Small intestine (tissue), 7 donors: Measurements from ENCODE around the gene TEP1. TPM values are rescaled to one million over a fixed set of nuclear protein-coding genes. Genes with fewer than 3 reads are reported as not detected.
"Not testable (repeated sequence)": the region's sequence is repeated elsewhere in the genome, so short reads cannot be mapped to it uniquely, and the experiment has no call there.

ENCODE experiments used
- DNase-seq, 2 donors: peaks; one replicate each; pipeline versions ENCODE4 v3.0.0 to v3.0.0-alpha.2; 2013
- FAIRE-seq: peaks from 2 replicates; lab custom pipeline; 2012; peaks lifted over from hg19 to GRCh38; lab: Jason Lieb, UNC
- H3K27ac ChIP-seq, 3 donors: one replicate each; pipeline ENCODE4 v1.5.1; 2013; ENCODE audit warnings: low read length in 2 of 3, mild to moderate bottlenecking in 2 of 3, control low read depth in 1 of 3, inconsistent platforms in 1 of 3, low read depth in 1 of 3, moderate library complexity in 1 of 3
- H3K27me3 ChIP-seq, 3 donors: one replicate each; pipeline ENCODE4 v1.6.1; 2013; ENCODE audit warnings: low read length in 3 of 3, inconsistent platforms in 1 of 3; ENCODE audit not compliant: control insufficient read depth in 3 of 3, insufficient read depth in 3 of 3
- H3K36me3 ChIP-seq, 3 donors: one replicate each; pipeline ENCODE4 v1.6.1; 2013; ENCODE audit warnings: low read length in 3 of 3, inconsistent platforms in 1 of 3, low read depth in 1 of 3, mild to moderate bottlenecking in 1 of 3, moderate library complexity in 1 of 3; ENCODE audit not compliant: control insufficient read depth in 3 of 3, insufficient read depth in 2 of 3
- H3K4me1 ChIP-seq, 3 donors: one replicate each; pipeline ENCODE4 v1.6.1; 2013; ENCODE audit warnings: low read length in 2 of 3, inconsistent platforms in 1 of 3, low read depth in 1 of 3, mild to moderate bottlenecking in 1 of 3, moderate library complexity in 1 of 3; ENCODE audit not compliant: control insufficient read depth in 3 of 3, insufficient read depth in 2 of 3
- H3K4me3 ChIP-seq, 3 donors: one replicate each; pipeline ENCODE4 v1.5.1; 2013; ENCODE audit warnings: low read length in 3 of 3, control low read depth in 1 of 3, inconsistent platforms in 1 of 3, low read depth in 1 of 3, mild to moderate bottlenecking in 1 of 3, moderate library complexity in 1 of 3
- H3K9me3 ChIP-seq, 2 donors: one replicate each; pipeline ENCODE4 v1.6.1; 2013; ENCODE audit warnings: low read depth in 1 of 2, low read length in 1 of 2; ENCODE audit not compliant: control insufficient read depth in 2 of 2, insufficient read depth in 1 of 2
- WGBS, 3 donors: extraction: QIAGEN DNeasy Blood & Tissue Kit; methylation state at CpG; one replicate each; pipeline ENCODE4 v1.1.7; 2013; 5-methylcytosine and 5-hydroxymethylcytosine counted together
- polyA plus RNA-seq, 4 donors: library from polyadenylated mRNA; stranded (reverse) in 3 of 4; unstranded in 1 of 4; fragments of 200-250 nt in 3 of 4; fragments of 120-200 nt in 1 of 4; gene quantifications; one replicate each; pipeline versions ENCODE4 v1.2.1 to v1.2.3, GENCODE V29; 2013
- donor health status: healthy with polysubstance abuse.
- donor health status: control.
- donor health status: control.
- donor health status: Bipolar disorder and iron deficiency.
- donor health status: healthy.

Gene TEP1
- polyA plus RNA-seq, 4 donors: 32.9 to 87.4 (median 66.0) TPM

GRCh38 chr14:20343092-20343861 lies 70.0 kb downstream of the TEP1 start, which contains the start of gene PARP2:
PARP2 (plus strand) TSS chr14:20343635; CDS start chr14:20343642, 7 bp downstream.
- FAIRE-seq: no peak
- no peaks in the 10 kb centered on the region for H3K27me3 ChIP-seq
- H3K4me1 ChIP-seq: peaks cover 0 to 2% (median 0%) of the 10 kb centered on the region in 3 donors
- peak; percentile 99 to 100 for DNase-seq
- H3K9me3 ChIP-seq: peaks cover 0 to 3% of the 10 kb centered on the region in 2 donors
- H3K36me3 ChIP-seq: peaks cover 0 to 11% (median 5%) of the 10 kb centered on the region in 3 donors
- 0 to 1% (median 0%) methylated on average over 47 to 50 of the region's 50 CpGs for WGBS, 3 donors
- H3K4me3 ChIP-seq: peak within 1 kb of the TSS; percentile 71 to 85 (median 78)
- peak within 1 kb of the TSS; percentile 86 to 97 (median 96) for H3K27ac ChIP-seq

- no peaks in the 10 kb centered on the region for H3K27me3 ChIP-seq
- FAIRE-seq (no peak), DNase-seq (no peak)
- peaks cover 0 to 2% (median 0%) of the 10 kb centered on the region in 3 donors for H3K4me1 ChIP-seq
- peaks cover 0 to 3% (median 0%) of the 10 kb centered on the region in 3 donors for H3K36me3 ChIP-seq
- no peak overlapping the region for H3K27ac ChIP-seq
- H3K9me3 ChIP-seq: peaks cover 0 to 3% of the 10 kb centered on the region in 2 donors
- no peak overlapping the region for H3K4me3 ChIP-seq
- 46 to 71% (median 59%) methylated on average over 2 of the region's 2 CpGs for WGBS, 3 donors
These were observed 71.7 kb downstream of the TEP1 start for GRCh38 chr14:20341646-20342045.

- not testable (repeated sequence) for H3K27me3 ChIP-seq, H3K4me1 ChIP-seq, DNase-seq, H3K4me3 ChIP-seq, H3K27ac ChIP-seq, H3K36me3 ChIP-seq, H3K9me3 ChIP-seq, FAIRE-seq
- WGBS, 3 donors: 92 to 96% (median 94%) methylated on average over 4 of the region's 4 CpGs
These were observed 72.3 kb downstream of the TEP1 start for GRCh38 chr14:20341032-20341431.

GRCh38 chr14:20334017-20334416 lies 79.3 kb downstream of the TEP1 start:
- Histone ChIP-seq H3K27me3 (no peaks in the 10 kb centered on the region), H3K36me3 (no peaks in the 10 kb centered on the region), H3K27ac (no peak overlapping the region), H3K4me1 (peaks cover 0 to 3% (median 0%) of the 10 kb centered on the region in 3 donors), H3K4me3 (no peak overlapping the region), H3K9me3 (no peaks in the 10 kb centered on the region)
- WGBS, 3 donors: 48 to 69% (median 65%) methylated on average over 7 of the region's 7 CpGs
- no peak for DNase-seq
- FAIRE-seq: no peak

GRCh38 chr14:20333494-20333841 lies 79.8 kb downstream of the TEP1 start:
- no peak for FAIRE-seq
- 3 to 7% (median 6%) methylated on average over 3 of the region's 3 CpGs for WGBS, 3 donors

GRCh38 chr14:20332788-20333493 lies 80.4 kb downstream of the TEP1 start, which contains the start of gene CCNB1IP1:
CCNB1IP1 (minus strand) TSS chr14:20333279; CDS start chr14:20316523, 16,756 bp downstream.
- Histone ChIP-seq H3K4me1 (peaks cover 0 to 3% (median 0%) of the 10 kb centered on the region in 3 donors), H3K4me3 (peak within 1 kb of the TSS; percentile 50 to 84 (median 68)), H3K27ac (peak within 1 kb of the TSS; percentile 49 to 95 (median 88)), H3K27me3 (no peaks in the 10 kb centered on the region), H3K9me3 (no peaks in the 10 kb centered on the region), H3K36me3 (no peaks in the 10 kb centered on the region)
- WGBS, 3 donors: 0 to 1% (median 0%) methylated on average over 19 of the region's 19 CpGs
- FAIRE-seq (peak; percentile 78), DNase-seq (peak; percentile 88)

More at GRCh38 chr14:20333494-20333841, 79.8 kb downstream of the TEP1 start:
- Histone ChIP-seq H3K36me3 (no peaks in the 10 kb centered on the region), H3K27ac (peak overlapping the region in 2 of 3 donors; percentile 88 to 95), H3K4me3 (peak overlapping the region in 1 of 3 donors; percentile 68), H3K9me3 (no peaks in the 10 kb centered on the region), H3K4me1 (peaks cover 0 to 3% (median 0%) of the 10 kb centered on the region in 3 donors), H3K27me3 (no peaks in the 10 kb centered on the region)
- DNase-seq: no peak

- Histone ChIP-seq H3K4me1 (peaks cover 0 to 3% (median 0%) of the 10 kb centered on the region in 3 donors), H3K27me3 (no peaks in the 10 kb centered on the region), H3K9me3 (no peaks in the 10 kb centered on the region), H3K4me3 (peak overlapping the region; percentile 50 to 84 (median 68)), H3K36me3 (no peaks in the 10 kb centered on the region), H3K27ac (peak overlapping the region; percentile 49 to 95 (median 88))
- DNase-seq: peak; percentile 74 to 76
- 1 to 8% (median 5%) methylated on average over 4 of the region's 4 CpGs for WGBS, 3 donors
- FAIRE-seq: no peak
These were observed 80.9 kb downstream of the TEP1 start for GRCh38 chr14:20332431-20332787.

GRCh38 chr14:20331053-20331613 lies 82.2 kb downstream of the TEP1 start:
- Histone ChIP-seq H3K9me3 (no peaks in the 10 kb centered on the region), H3K36me3 (no peaks in the 10 kb centered on the region), H3K4me3 (no peak overlapping the region), H3K27ac (no peak overlapping the region), H3K4me1 (peaks cover 0 to 3% (median 0%) of the 10 kb centered on the region in 3 donors), H3K27me3 (no peaks in the 10 kb centered on the region)
- FAIRE-seq: no peak
- DNase-seq: no peak
- 30 to 59% (median 32%) methylated on average over 2 of the region's 2 CpGs for WGBS, 3 donors
